Stimulated activated CD4-positive, alpha-beta T cell treated with anti-CD3 and anti-CD28 coated beads, Interleukin-12 subunit alpha, Interleukin-12 subunit beta, amount 100 ng/mL, for 4 hours (primary cell): ENCODE data around the gene TRAF5.
A peak's percentile ranks its signal among the peaks of the same experiment; 100 is the strongest.
"Not testable (repeated sequence)": the region's sequence is repeated elsewhere in the genome, so short reads cannot be mapped to it uniquely, and the experiment has no call there.

ENCODE experiments used
- DNase-seq: peaks from one replicate; pipeline ENCODE4 v3.0.0-alpha.2; 2020

TRAF5 gene

GRCh38 chr1:211379446-211379845 lies 52.8 kb downstream of the TRAF5 start:
- no peak for DNase-seq

GRCh38 chr1:211381481-211382181 lies 55.0 kb downstream of the TRAF5 start:
- no peak for DNase-seq

GRCh38 chr1:211382182-211382713 lies 55.6 kb downstream of the TRAF5 start:
- DNase-seq, result no peak

- DNase-seq, result peak; percentile 77
Measured at GRCh38 chr1:211382714-211383480, 56.3 kb downstream of the TRAF5 start.

GRCh38 chr1:211384524-211384923 lies 57.9 kb downstream of the TRAF5 start:
- no peak for DNase-seq

GRCh38 chr1:211386921-211387320 lies 60.3 kb downstream of the TRAF5 start:
- no peak for DNase-seq

GRCh38 chr1:211390829-211391228 lies 64.2 kb downstream of the TRAF5 start:
- DNase-seq, result not testable (repeated sequence)

GRCh38 chr1:211393203-211393602 lies 66.6 kb downstream of the TRAF5 start:
- DNase-seq, result no peak

- not testable (repeated sequence) for DNase-seq
Measured at GRCh38 chr1:211398266-211398930, 71.8 kb downstream of the TRAF5 start.

GRCh38 chr1:211399851-211400393 lies 73.3 kb downstream of the TRAF5 start:
- DNase-seq, result not testable (repeated sequence)

- not testable (repeated sequence) for DNase-seq
Measured at GRCh38 chr1:211401751-211402150, 75.1 kb downstream of the TRAF5 start.

GRCh38 chr1:211406086-211406485 lies 79.5 kb downstream of the TRAF5 start:
- DNase-seq, result not testable (repeated sequence)

GRCh38 chr1:211407749-211408148 lies 81.1 kb downstream of the TRAF5 start:
- not testable (repeated sequence) for DNase-seq

- no peak for DNase-seq
Measured at GRCh38 chr1:211411639-211412038, 85.0 kb downstream of the TRAF5 start.

- no peak for DNase-seq
Measured at GRCh38 chr1:211415700-211416099, 89.1 kb downstream of the TRAF5 start.

GRCh38 chr1:211416246-211416627 lies 89.6 kb downstream of the TRAF5 start:
- DNase-seq, result peak; percentile 25

- DNase-seq, result peak; percentile 49
Measured at GRCh38 chr1:211416628-211417323, 90.1 kb downstream of the TRAF5 start.

GRCh38 chr1:211420389-211420788 lies 93.8 kb downstream of the TRAF5 start:
- DNase-seq, result no peak

- DNase-seq, result no peak
Measured at GRCh38 chr1:211420845-211421454, 94.3 kb downstream of the TRAF5 start.

GRCh38 chr1:211424018-211424417 lies 97.4 kb downstream of the TRAF5 start:
- no peak for DNase-seq
